Fibroblast of lung (primary cell): ENCODE data around the gene ABHD4.

ENCODE experiments used
- CTCF ChIP-seq, 2 donors: IDR thresholded peaks in 1 of 2; conservative IDR thresholded peaks in 1 of 2; 1 replicate in 1 of 2; 2 replicates in 1 of 2; pipeline ENCODE4 v1.5.1; 2011 to 2012; ENCODE audit warnings: low read length in 2 of 2, control low read depth in 1 of 2, inconsistent platforms in 1 of 2, low read depth in 1 of 2, mild to moderate bottlenecking in 1 of 2
- EZH2 ChIP-seq: IDR thresholded peaks from 2 replicates; pipeline ENCODE4 v1.5.1; 2012; ENCODE audit warnings: low read length, control low read depth, mild to moderate bottlenecking; ENCODE audit errors: missing control alignments

- TF ChIP-seq CTCF (conservative IDR thresholded peaks at IDR 0.05 in 1 of 2, IDR thresholded peaks at IDR 0.05 in 1 of 2; ENCODE audit: low read depth in 1 of 2, low read length in 2 of 2) (no peak), EZH2 (no peak)
These were observed 25.5 kb upstream of the ABHD4 start for GRCh38 chr14:22572562-22573058.
